K562 (cell line): ENCODE data around the gene MRPS6. TPM values are rescaled to one million over a fixed set of nuclear protein-coding genes. Genes with fewer than 3 reads are reported as not detected.

Source experiments
- ATAC-seq: fragments of 200-7000 bp; cut with Tn5 transposase; 3 replicates; pipeline ENCODE4 v1.9.1; 2020; ENCODE audit warnings: moderate library complexity
- BruUV-seq: library from RNA; stranded (reverse); fragments of 400-500 nt; replicated peaks from 2 replicates; lab custom pipeline; 2021; lab: Mats Ljungman, UMichigan
- CTCF ChIA-PET: fragments of 300-600 bp; formaldehyde crosslinking; extraction: SDS; loops from one replicate; lab custom pipeline; 2021; ENCODE audit warnings: low intra/inter-chr PET ratio; lab: Yijun Ruan, JAX
- POLR2A ChIA-PET: fragments of 300-600, 350-650 bp; sonication (Branson Sonifier 250); formaldehyde crosslinking; extraction: SDS; loops from one replicate; lab custom pipeline; 2021; ENCODE audit warnings: antibody characterized with exemption, inconsistent platforms; lab: Yijun Ruan, JAX
- DNase-seq, 4 experiments: peaks; one replicate each; pipeline versions ENCODE4 v3.0.0 to v3.0.0-alpha.2; 2011 to 2018; ENCODE audit warnings: low spot score in 3 of 4, mixed read lengths in 3 of 4; ENCODE audit errors: extremely low read depth in 1 of 4
- FAIRE-seq: peaks from 2 replicates; lab custom pipeline; 2011; peaks lifted over from hg19 to GRCh38; lab: Jason Lieb, UNC
- H2AFZ ChIP-seq: 2 replicates; pipeline ENCODE4 v1.6.0; 2011; ENCODE audit warnings: low read depth, low read length, control low read depth, inconsistent platforms
- H3K27ac ChIP-seq: fragments of 200-600 bp; 3 replicates; pipeline ENCODE4 v1.8.0; 2011; ENCODE audit warnings: low read depth, mild to moderate bottlenecking, control low read depth, inconsistent platforms, low read length, moderate library complexity, mixed read lengths; ENCODE audit errors: extremely low read depth
- H3K27me3 ChIP-seq, 2 experiments: fragments of 300-600 bp in 1 of 2; 2 replicates in 1 of 2; 3 replicates in 1 of 2; pipeline versions ENCODE4 v1.6.0 to v1.8.0; 2011; ENCODE audit warnings: inconsistent platforms in 2 of 2, low read length in 2 of 2, mild to moderate bottlenecking in 1 of 2, mixed read lengths in 1 of 2, moderate library complexity in 1 of 2; ENCODE audit not compliant: control insufficient read depth in 2 of 2, insufficient read depth in 2 of 2
- H3K36me3 ChIP-seq: fragments of 300-600 bp; 3 replicates; pipeline ENCODE4 v1.8.0; 2011; ENCODE audit warnings: mild to moderate bottlenecking, low read length, inconsistent platforms; ENCODE audit not compliant: control insufficient read depth, insufficient read depth
- H3K4me1 ChIP-seq, 2 experiments: fragments of 200-600 bp in 1 of 2; replicated peaks in 1 of 2; 2 replicates in 1 of 2; 3 replicates in 1 of 2; pipeline versions ENCODE4 v1.5.1 to v1.8.0; 2011; ENCODE audit warnings: inconsistent platforms in 2 of 2, low read length in 2 of 2, mild to moderate bottlenecking in 1 of 2, mixed read lengths in 1 of 2, moderate library complexity in 1 of 2; ENCODE audit not compliant: control insufficient read depth in 2 of 2, insufficient read depth in 2 of 2
- H3K4me2 ChIP-seq: 2 replicates; pipeline ENCODE4 v1.6.1; 2011; ENCODE audit warnings: low read length, control low read depth, inconsistent platforms, mixed read lengths; ENCODE audit not compliant: insufficient read depth
- H3K4me3 ChIP-seq: fragments of 200-600 bp; sonication (generic), shearing (Covaris generic); 2 replicates; pipeline ENCODE4 v1.5.1; 2016; ENCODE audit warnings: control low read depth, inconsistent platforms
- H3K79me2 ChIP-seq: fragments of 200-600 bp; 3 replicates; pipeline ENCODE4 v1.8.0; 2011; ENCODE audit warnings: low read length, inconsistent platforms; ENCODE audit not compliant: control insufficient read depth, insufficient read depth
- H3K9ac ChIP-seq, 2 experiments: 2 replicates each; pipeline versions ENCODE4 v1.6.0 to v1.6.1; 2011; ENCODE audit warnings: low read depth in 2 of 2, low read length in 2 of 2, control low read depth in 1 of 2, inconsistent platforms in 1 of 2, mild to moderate bottlenecking in 1 of 2, mixed read lengths in 1 of 2; ENCODE audit not compliant: insufficient read depth in 1 of 2
- H3K9me1 ChIP-seq: one replicate; pipeline ENCODE4 v1.6.0; 2011; ENCODE audit warnings: inconsistent platforms, mild to moderate bottlenecking, low read length, moderate library complexity; ENCODE audit not compliant: control insufficient read depth, insufficient read depth
- H3K9me3 ChIP-seq: replicated peaks from 2 replicates; pipeline ENCODE4 v1.5.1; 2011; ENCODE audit warnings: low read depth, low read length, inconsistent platforms; ENCODE audit not compliant: control insufficient read depth, insufficient read depth
- H4K20me1 ChIP-seq: replicated peaks from 2 replicates; pipeline ENCODE4 v1.6.1; 2011; ENCODE audit warnings: low read length, inconsistent platforms, mixed read lengths; ENCODE audit not compliant: control insufficient read depth, insufficient read depth
- BHLHE40 ChIP-seq: IDR thresholded peaks from 2 replicates; pipeline ENCODE4 v1.6.1; 2011; ENCODE audit warnings: low read length, improper control_type of control experiment
- ESRRA ChIP-seq: fragments of 450-650 bp; IDR thresholded peaks from 2 replicates; pipeline ENCODE4 v1.6.1; 2014; ENCODE audit warnings: low read depth, mild to moderate bottlenecking, moderate library complexity, borderline replicate concordance
- MEIS2 ChIP-seq: fragments of 450-650 bp; IDR thresholded peaks from 2 replicates; pipeline ENCODE4 v1.6.1; 2014; ENCODE audit warnings: mild to moderate bottlenecking; ENCODE audit not compliant: partially characterized antibody
- WGBS: fragments of 100-300 bp; shearing (Covaris generic); methylation state at CpG from one replicate; pipeline ENCODE4 v1.1.6; 2016; ENCODE audit warnings: low coverage, mixed read lengths; ENCODE audit not compliant: insufficient coverage; ENCODE audit errors: missing lambda C conversion rate; 5-methylcytosine and 5-hydroxymethylcytosine counted together
- in situ Hi-C: fragments of 300-500 bp; cut with MboI; formaldehyde crosslinking; loops from 4 replicates; pipeline ENCODE4 v1.15.0; 2018; ENCODE audit warnings: inconsistent platforms, mixed read lengths
- intact Hi-C: fragments of 100-400 bp; cut with micrococcal nuclease; formaldehyde crosslinking; loops from 2 replicates; pipeline ENCODE4 v1.14.2; 2022
- polyA plus RNA-seq, 8 experiments: library from polyadenylated mRNA; depleted of rRNA in 4 of 8; stranded (reverse) in 5 of 8; unstranded in 3 of 8; fragments of >200 nt; fragmentation: Nextera tagmentation in 2 of 8; fragmentation: Illumina TruSeq in 1 of 8; extraction: Ambion mirVana in 2 of 8; extraction: Trizol in 1 of 8; gene quantifications; 2 replicates each; pipeline versions ENCODE4 v1.2.1 to v1.2.3, GENCODE V29; 2011 to 2014; ENCODE audit warnings: inconsistent platforms in 1 of 8, missing spikeins in 1 of 8
- total RNA-seq, 7 experiments: library from RNA; depleted of rRNA in 6 of 7; stranded (reverse); fragments of >200 nt in 6 of 7; fragmentation: Illumina TruSeq in 2 of 7; extraction: Trizol in 2 of 7; gene quantifications; 2 replicates each; pipeline versions ENCODE4 v1.2.1 to v1.2.3, GENCODE V29; 2011 to 2021; ENCODE audit warnings: low replicate concordance in 1 of 7
- TF ChIP-seq, protein P1 (sequence below): fragments of 250-450 bp; sonication (Bioruptor Pico); IDR thresholded peaks from 2 replicates; pipeline ENCODE4 v1.5.0; 2021
- TF ChIP-seq, protein P2 (sequence below): fragments of 450-650 bp; IDR thresholded peaks from 2 replicates; pipeline ENCODE4 v1.6.1; 2016; ENCODE audit warnings: missing biosample characterization, missing genetic modification characterization
- TF ChIP-seq, protein P3 (sequence below): fragments of 200-800 bp; sonication (Bioruptor generic); IDR thresholded peaks from 2 replicates; pipeline ENCODE4 v1.6.1; 2016; ENCODE audit warnings: missing genetic modification characterization, missing compliant biosample characterization

The MRPS6 gene
- total and polyA plus RNA-seq, 9 of the 15 experiments (the other 6 are each of a cell fraction or from before 2014, with no cell fraction given): 26.1 to 72.0 (median 39.3) TPM

DNA sequence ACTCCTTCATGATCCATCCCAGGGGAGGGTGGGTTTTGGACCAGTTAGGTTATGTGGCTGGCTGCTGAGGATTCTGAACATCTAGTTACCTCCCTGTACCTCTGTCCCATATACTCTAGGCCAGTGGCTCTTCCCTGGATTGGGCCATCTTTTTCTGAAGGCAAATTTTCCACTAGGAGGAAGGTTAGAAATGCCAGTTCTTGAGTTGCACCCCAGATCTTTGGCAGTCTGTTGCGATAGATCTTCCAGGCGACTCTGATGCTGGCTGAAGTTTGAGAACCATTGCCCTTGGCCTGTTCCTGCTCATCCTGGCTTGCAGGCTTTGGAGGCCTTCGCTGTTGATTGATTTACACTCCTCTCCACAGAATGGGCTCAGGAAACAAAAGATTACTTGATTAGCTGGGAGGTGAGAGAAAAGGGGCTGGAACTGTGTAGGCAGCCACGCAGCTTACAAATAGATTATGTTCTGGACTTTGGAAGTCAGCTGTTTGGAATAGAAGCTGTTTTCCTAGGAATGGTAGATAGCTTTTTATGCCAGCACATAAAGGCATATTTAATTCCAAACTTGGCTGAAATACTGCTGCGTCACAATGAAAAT is 110.1 kb downstream of the MRPS6 start:
- in situ Hi-C loops: no loop called here
- Histone ChIP-seq H3K9ac (no peak overlapping the region), H4K20me1 (no peaks in the 10 kb centered on the region), H3K79me2 (no peaks in the 10 kb centered on the region), H3K4me2 (no peak overlapping the region), H3K36me3 (no peaks in the 10 kb centered on the region), H3K9me1 (no peaks in the 10 kb centered on the region), H2AFZ (no peak overlapping the region), H3K4me3 (no peak overlapping the region), H3K27ac (no peak overlapping the region), H3K9me3 (no peaks in the 10 kb centered on the region), H3K27me3 (peaks cover 0 to 4% of the 10 kb centered on the region in 2 experiments; a peak in 2 of 5 replicates), H3K4me1 (peaks cover 7 to 9% of the 10 kb centered on the region in 2 experiments; a peak in 3 of 5 replicates)
- TF ChIP-seq, protein P1, sequence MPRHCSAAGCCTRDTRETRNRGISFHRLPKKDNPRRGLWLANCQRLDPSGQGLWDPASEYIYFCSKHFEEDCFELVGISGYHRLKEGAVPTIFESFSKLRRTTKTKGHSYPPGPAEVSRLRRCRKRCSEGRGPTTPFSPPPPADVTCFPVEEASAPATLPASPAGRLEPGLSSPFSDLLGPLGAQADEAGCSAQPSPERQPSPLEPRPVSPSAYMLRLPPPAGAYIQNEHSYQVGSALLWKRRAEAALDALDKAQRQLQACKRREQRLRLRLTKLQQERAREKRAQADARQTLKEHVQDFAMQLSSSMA (CRISPR knock-in tag): no peak
- TF ChIP-seq MEIS2: peak; percentile 59
- ChIA-PET POLR2A (no interaction called here), CTCF (no interaction called here)
- intact Hi-C loops: no loop called here
- FAIRE-seq: no peak
- ATAC-seq: no peak
- no TSS peak for BruUV-seq
- WGBS: 37% methylated on average over 5 of the region's 5 CpGs
- DNase-seq: no peak

DNA sequence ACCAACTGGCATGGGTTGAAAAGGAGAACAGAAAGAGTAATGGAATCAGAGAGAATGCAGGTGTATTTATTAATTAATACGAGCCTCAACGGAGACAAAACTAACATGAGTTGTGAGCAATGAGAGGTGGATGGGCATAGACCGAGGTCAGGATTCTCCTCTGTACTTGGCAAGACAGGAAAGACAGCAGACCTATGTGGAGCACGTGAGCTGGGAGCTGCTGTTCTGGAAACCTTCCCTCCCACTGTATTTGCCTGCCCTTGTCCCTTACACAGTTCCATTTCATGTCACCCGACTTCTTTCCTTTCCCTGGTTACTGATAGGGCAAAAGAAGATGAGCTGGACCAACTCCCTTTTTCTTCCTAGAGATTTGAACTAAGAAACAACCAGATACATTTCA is 110.9 kb downstream of the MRPS6 start:
- Histone ChIP-seq H3K4me3 (no peak overlapping the region), H3K79me2 (no peaks in the 10 kb centered on the region)
- no peak for ATAC-seq
- no peak for DNase-seq
- no peak for TF ChIP-seq ESRRA
- 0 out of 2 replicates have a peak, but pooled peaks have one; percentile 13 for TF ChIP-seq BHLHE40
- TF ChIP-seq, protein P2, sequence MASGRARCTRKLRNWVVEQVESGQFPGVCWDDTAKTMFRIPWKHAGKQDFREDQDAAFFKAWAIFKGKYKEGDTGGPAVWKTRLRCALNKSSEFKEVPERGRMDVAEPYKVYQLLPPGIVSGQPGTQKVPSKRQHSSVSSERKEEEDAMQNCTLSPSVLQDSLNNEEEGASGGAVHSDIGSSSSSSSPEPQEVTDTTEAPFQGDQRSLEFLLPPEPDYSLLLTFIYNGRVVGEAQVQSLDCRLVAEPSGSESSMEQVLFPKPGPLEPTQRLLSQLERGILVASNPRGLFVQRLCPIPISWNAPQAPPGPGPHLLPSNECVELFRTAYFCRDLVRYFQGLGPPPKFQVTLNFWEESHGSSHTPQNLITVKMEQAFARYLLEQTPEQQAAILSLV (tag): no peak
- TF ChIP-seq, protein P3, sequence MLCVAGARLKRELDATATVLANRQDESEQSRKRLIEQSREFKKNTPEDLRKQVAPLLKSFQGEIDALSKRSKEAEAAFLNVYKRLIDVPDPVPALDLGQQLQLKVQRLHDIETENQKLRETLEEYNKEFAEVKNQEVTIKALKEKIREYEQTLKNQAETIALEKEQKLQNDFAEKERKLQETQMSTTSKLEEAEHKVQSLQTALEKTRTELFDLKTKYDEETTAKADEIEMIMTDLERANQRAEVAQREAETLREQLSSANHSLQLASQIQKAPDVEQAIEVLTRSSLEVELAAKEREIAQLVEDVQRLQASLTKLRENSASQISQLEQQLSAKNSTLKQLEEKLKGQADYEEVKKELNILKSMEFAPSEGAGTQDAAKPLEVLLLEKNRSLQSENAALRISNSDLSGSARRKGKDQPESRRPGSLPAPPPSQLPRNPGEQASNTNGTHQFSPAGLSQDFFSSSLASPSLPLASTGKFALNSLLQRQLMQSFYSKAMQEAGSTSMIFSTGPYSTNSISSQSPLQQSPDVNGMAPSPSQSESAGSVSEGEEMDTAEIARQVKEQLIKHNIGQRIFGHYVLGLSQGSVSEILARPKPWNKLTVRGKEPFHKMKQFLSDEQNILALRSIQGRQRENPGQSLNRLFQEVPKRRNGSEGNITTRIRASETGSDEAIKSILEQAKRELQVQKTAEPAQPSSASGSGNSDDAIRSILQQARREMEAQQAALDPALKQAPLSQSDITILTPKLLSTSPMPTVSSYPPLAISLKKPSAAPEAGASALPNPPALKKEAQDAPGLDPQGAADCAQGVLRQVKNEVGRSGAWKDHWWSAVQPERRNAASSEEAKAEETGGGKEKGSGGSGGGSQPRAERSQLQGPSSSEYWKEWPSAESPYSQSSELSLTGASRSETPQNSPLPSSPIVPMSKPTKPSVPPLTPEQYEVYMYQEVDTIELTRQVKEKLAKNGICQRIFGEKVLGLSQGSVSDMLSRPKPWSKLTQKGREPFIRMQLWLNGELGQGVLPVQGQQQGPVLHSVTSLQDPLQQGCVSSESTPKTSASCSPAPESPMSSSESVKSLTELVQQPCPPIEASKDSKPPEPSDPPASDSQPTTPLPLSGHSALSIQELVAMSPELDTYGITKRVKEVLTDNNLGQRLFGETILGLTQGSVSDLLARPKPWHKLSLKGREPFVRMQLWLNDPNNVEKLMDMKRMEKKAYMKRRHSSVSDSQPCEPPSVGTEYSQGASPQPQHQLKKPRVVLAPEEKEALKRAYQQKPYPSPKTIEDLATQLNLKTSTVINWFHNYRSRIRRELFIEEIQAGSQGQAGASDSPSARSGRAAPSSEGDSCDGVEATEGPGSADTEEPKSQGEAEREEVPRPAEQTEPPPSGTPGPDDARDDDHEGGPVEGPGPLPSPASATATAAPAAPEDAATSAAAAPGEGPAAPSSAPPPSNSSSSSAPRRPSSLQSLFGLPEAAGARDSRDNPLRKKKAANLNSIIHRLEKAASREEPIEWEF (CRISPR knock-in tag): no peak
- TF ChIP-seq, all 486 proteins: peak for 1
- no peak overlapping the region for H3K9ac ChIP-seq
- H2AFZ ChIP-seq: no peak overlapping the region
- peaks cover 7 to 10% of the 10 kb centered on the region in 2 experiments; a peak in 3 of 5 replicates for H3K4me1 ChIP-seq
- in situ Hi-C loops (no loop called here), intact Hi-C loops (no loop called here)
- H3K27me3 ChIP-seq: peaks cover 0 to 4% of the 10 kb centered on the region in 2 experiments; a peak in 2 of 5 replicates
- WGBS: 7% methylated on average over 5 of the region's 5 CpGs
- CTCF ChIA-PET: no interaction called here
- no peaks in the 10 kb centered on the region for H3K36me3 ChIP-seq
- no peaks in the 10 kb centered on the region for H3K9me3 ChIP-seq
- no peak overlapping the region for H3K27ac ChIP-seq
- FAIRE-seq: no peak
- POLR2A ChIA-PET: interaction anchor here (1.8 kb wide), 1 partner anchor 14 kb away, joined by 4 read pairs; no protein-coding TSS in a partner anchor
- no peaks in the 10 kb centered on the region for H3K9me1 ChIP-seq
- BruUV-seq: no TSS peak
- H4K20me1 ChIP-seq: no peaks in the 10 kb centered on the region
- H3K4me2 ChIP-seq: no peak overlapping the region
